ENCODE results near the gene PCP4L1.
"Not testable (repeated sequence)": the region's sequence is repeated elsewhere in the genome, so short reads cannot be mapped to it uniquely, and the experiment has no call there.

PCP4L1 gene

DNA sequence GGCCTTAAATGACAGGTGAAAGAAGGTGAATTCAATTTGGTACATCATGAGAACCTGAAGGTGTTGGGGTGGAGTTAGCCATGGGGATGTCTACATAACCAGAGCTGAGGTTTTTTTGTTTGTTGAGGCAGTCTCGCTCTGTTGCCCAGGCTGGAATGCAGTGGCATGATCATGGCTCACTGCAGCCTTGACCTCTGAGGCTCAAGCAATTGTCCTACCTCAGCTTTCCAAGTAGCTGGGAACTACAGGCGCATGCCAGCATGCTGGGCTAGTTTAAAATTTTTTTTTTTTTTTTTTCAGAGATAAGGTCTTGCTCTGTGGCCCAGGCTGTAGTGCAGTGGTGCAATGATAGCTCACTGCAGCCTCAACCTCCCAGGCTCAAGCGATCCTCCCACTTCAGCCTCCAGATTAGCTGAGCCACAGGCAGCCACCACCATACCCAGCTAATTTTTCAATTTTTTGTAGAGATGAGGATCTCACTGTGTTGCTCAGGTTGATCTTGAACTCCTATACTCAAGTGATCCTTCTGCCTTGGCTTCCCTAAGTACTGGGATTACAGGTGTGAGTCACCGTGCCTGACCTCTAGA is 53.1 kb downstream of the PCP4L1 start:
- H3K27ac ChIP-seq: no peak overlapping the region
- TF ChIP-seq, protein P1, sequence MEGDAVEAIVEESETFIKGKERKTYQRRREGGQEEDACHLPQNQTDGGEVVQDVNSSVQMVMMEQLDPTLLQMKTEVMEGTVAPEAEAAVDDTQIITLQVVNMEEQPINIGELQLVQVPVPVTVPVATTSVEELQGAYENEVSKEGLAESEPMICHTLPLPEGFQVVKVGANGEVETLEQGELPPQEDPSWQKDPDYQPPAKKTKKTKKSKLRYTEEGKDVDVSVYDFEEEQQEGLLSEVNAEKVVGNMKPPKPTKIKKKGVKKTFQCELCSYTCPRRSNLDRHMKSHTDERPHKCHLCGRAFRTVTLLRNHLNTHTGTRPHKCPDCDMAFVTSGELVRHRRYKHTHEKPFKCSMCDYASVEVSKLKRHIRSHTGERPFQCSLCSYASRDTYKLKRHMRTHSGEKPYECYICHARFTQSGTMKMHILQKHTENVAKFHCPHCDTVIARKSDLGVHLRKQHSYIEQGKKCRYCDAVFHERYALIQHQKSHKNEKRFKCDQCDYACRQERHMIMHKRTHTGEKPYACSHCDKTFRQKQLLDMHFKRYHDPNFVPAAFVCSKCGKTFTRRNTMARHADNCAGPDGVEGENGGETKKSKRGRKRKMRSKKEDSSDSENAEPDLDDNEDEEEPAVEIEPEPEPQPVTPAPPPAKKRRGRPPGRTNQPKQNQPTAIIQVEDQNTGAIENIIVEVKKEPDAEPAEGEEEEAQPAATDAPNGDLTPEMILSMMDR (IDR thresholded peaks at IDR 0.05): no peak
- TF ChIP-seq ZFX (IDR thresholded peaks at IDR 0.05; ENCODE audit: borderline replicate concordance): no peak

DNA sequence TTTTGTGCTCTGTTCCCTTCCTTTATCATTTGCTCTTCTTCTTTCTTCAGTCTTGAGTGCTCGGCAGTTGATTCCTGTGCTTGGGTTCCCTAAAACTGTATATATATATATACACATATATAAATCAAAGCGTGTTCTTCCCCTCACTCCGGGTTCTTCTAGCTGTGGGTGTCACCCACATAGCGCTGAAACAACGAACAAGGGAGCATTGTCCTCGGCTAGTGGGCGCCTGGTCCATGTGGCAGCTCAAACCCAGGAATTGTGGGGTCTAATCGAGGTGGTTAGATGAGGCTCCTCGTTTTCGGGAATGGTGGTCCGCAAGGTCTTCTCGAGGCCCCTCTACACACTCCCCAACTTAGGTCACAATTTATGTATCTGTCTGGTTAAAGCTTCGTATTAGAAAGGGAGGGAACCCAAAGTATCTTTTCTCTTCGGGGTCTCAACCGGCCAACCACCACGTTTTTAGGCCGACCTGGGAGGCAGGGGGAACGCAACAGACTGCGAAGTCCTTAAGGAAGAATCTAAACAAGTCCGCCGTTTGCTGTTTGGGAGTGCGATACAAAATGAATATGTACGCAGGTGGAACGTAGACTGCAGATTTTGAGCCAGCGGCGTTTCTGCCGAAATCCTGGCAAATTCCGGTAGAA is 55.1 kb downstream of the PCP4L1 start:
- TF ChIP-seq ZFX (IDR thresholded peaks at IDR 0.05; ENCODE audit: borderline replicate concordance): no peak
- TF ChIP-seq, protein P1 (IDR thresholded peaks at IDR 0.05): no peak
- H3K27ac ChIP-seq: peak overlapping the region; percentile 68

DNA sequence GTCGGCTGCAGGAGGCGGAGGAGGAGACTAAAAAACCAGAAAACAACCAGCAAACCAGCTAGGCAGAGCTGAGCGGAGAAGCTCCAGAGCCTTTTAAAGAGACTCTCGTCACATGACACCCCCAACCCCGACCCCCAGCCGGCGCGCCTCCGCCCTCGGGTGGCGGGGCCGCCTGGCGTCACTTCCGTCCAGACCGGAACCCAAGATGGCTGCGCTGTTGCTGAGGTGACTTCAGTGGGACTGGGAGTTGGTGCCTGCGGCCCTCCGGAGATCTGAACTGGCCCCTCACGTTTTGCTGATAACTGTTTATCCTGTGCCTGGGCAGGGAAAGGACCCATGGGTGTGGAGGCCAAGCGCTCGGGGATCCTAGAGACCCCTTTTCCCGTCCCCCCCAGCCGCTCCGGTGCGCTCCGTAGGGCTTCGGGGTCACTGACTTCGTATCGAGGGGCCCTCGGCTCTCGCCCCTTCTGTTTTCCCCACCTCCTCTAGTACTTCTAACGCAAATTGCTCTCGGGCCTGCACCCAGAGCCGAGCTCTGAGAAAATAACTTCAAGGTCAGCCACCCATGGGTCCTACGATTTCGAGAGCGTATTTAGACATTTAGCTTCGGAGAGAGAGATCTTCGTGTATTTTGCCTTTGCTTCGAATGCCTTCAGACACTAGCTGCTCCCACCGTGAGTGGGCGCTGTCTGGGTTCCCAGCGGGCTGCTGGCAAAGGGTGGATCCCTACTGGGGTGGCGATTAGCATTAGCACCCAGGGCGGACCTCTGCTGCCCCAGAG is 55.8 kb downstream of the PCP4L1 start, which contains the start of gene SDHC:
TSS of gene SDHC (plus strand) at position 181 of the 781 bp plus-strand sequence. CDS start at position 206, 25 bp downstream.
- TF ChIP-seq, protein P1 (IDR thresholded peaks at IDR 0.05): peak; percentile 53
- no peak for TF ChIP-seq ZFX (IDR thresholded peaks at IDR 0.05; ENCODE audit: borderline replicate concordance)
- H3K27ac ChIP-seq: peak within 1 kb of the TSS; percentile 68

DNA sequence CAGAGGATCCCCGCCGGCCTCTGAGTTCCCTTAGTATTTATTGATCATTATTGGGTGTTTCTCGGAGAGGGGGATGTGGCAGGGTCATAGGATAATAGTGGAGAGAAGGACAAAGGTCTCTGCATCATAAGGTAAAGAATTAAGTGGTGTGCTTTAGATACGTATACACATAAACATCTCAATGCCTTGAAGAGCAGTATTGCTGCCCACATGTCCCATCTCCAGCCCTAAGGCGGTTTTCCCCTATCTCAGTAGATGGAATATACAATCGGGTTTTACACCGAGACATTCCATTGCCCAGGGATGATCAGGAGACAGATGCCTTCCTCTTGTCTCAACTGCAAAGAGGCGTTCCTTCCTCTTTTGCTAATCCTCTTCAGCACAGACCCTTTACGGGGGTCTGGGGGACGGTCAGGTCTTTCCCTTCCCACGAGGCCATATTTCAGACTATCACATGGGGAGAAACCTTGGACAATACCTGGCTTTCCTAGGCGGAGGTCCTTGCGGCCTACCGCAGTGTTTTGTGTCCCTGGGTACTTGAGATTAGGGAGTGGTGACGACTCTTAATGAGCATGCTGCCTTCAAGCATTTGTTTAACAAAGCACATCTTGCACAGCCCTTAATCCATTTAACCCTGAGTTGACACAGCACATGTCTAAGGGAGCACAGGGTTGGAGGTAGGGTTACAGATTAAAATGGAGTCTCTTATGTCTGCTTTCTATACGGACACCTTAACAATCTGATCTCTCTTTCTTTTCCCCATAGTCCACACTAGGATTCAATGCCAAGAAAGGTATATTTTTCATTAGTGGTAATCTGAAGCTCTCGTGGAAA is 57.5 kb downstream of the PCP4L1 start:
- H3K27ac ChIP-seq: not testable (repeated sequence)

DNA sequence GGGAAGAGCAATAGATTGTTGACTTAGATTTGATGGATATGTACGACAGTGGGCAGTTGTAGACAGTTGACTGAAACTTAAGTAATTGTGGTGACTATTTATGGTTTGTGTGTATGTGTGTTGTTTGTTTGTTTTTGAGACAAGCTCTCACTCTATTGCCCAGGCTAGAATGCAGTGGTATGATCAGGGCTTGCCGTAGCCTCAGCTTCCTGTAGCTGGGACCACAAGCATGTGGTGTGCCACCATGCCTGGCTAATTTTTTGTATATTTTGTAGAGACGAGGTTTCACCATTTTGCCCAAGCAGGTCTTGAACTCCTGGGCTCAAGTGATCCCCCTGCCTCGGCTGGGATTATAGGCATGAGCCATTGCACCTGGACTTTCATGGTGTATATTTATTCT is 65.5 kb downstream of the PCP4L1 start:
- no peak overlapping the region for H3K27ac ChIP-seq
- TF ChIP-seq ZFX (IDR thresholded peaks at IDR 0.05; ENCODE audit: borderline replicate concordance): no peak
- TF ChIP-seq, protein P1 (IDR thresholded peaks at IDR 0.05): no peak

DNA sequence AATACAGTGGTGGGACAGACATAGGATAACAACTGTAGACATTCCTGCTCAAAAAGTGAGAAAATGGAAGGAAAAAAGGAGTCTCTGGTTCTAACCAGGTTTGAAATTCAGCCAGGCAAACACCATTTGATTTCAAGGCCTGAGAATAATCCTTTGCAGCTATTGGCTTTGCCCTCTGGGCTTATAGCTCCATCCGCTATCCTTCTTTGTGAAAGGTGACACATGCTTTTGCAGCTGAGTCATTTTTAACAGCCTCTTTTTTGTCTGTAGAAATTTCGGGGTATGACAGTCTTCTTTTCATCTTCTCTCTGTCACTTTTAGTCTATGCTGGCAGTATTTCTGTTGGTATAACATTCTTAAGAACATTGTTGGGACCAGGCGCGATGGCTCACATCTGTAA is 71.8 kb downstream of the PCP4L1 start:
- TF ChIP-seq, protein P1 (IDR thresholded peaks at IDR 0.05): no peak
- no peak for TF ChIP-seq ZFX (IDR thresholded peaks at IDR 0.05; ENCODE audit: borderline replicate concordance)
- H3K27ac ChIP-seq: no peak overlapping the region

DNA sequence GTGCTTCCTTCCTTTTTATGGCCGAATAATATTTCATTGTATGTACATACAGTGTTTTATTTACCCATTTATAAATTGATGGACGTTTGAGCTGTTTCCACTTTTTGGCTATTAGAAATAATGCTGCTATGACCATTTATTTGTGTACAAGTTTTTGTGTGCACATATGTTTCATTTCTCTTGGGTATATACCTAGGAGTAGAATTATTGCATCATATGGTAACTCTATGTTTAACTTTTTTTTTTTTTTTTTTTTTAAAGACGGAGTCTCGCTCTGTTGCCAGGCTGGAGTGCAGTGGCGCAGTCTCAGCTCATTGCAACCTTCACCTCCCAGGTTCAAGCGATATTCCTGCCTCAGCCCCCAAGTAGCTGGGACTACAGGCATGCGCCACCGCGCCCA is 74.6 kb downstream of the PCP4L1 start:
- no peak overlapping the region for H3K27ac ChIP-seq
- TF ChIP-seq, protein P1 (IDR thresholded peaks at IDR 0.05): no peak
- TF ChIP-seq ZFX (IDR thresholded peaks at IDR 0.05; ENCODE audit: borderline replicate concordance): no peak
